ENCODE results near the gene FAM78B.

Gene FAM78B

DNA sequence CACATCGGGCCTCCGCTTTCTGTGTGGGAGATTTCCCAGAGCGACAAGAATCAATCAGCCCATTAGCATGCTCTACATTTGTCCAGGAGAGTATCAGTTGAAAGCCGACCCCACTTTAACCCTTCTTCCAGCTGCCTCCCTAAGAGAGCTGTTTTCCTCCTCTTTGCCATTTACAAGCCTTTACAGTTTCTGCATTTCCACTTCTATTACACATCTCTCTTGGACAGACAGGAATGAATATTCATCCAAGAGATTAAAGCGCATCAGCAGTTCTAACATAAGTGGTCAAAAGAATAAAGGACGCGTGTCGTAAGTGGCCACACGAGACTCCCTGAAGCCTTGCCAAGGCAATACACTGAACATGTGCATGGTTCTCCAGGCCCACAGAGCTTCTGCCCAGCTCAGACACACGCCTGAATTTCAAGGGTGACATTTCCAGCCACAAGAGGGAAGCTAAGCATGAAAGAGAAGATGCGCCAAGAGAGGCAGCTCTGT, 47.3 kb downstream of the FAM78B start:
- no peak for DNase-seq (ENCODE audit: low read depth in 2 of 2)

DNA sequence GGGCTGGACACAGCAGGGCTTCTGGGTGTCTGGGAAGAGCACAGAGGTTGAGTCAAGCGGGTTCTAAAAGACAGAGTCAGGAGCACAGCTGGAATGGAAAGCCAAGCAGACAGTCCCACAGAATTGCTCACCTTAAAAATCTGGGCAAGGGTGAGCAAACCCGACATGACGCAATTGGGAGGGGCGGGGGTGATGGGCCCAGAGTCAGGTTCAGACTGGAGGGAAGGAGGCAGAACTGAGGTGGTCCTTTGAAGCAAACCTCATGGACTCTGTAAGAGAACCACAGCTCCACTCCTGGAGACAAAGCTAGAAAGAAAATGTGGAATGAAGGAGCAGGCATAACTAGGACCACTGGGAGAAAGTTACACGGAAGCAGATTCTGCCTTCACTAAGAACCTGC, 49.0 kb downstream of the FAM78B start:
- DNase-seq (ENCODE audit: low read depth in 2 of 2) = no peak

DNA sequence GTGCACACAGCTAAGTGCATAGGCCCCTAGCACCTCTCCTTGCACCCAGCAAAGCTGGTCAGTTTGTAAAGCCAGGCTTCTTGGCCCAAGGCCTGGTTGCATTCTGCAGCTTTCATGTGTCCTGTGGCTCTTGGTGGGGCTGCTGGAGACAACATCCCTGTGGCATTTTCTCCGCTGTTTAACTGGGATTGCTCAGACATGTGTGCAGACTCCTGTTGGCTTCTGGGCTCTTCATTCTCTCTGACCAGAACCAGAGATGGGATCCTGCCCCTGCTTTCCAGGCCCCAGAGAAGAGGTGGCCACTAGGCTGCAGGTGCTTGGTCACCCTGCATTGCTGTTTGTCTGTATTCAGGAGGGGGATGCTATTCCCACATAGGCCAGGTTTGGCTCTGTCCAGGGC, 50.8 kb downstream of the FAM78B start:
- DNase-seq (ENCODE audit: low read depth in 2 of 2) = no peak

DNA sequence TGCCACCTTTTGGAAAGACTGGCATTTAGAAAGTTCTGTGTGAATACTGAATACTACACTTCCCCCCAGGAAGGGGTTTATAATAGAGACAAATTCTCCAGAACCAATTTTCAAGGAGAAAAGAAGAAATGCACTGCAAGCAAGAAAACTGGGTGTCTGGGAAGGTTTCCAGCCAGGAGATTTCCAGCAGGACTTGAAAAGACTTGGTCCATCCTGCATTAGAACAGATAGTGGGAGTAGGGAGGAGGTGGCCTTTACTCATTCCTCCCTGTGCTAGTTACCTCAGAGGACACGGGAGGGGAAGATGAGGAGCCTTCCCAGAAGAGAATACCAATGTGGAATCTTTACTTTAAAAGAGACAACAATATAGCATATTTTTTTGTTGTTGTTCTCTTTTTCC, 52.4 kb downstream of the FAM78B start:
- DNase-seq (ENCODE audit: low read depth in 2 of 2) = no peak

DNA sequence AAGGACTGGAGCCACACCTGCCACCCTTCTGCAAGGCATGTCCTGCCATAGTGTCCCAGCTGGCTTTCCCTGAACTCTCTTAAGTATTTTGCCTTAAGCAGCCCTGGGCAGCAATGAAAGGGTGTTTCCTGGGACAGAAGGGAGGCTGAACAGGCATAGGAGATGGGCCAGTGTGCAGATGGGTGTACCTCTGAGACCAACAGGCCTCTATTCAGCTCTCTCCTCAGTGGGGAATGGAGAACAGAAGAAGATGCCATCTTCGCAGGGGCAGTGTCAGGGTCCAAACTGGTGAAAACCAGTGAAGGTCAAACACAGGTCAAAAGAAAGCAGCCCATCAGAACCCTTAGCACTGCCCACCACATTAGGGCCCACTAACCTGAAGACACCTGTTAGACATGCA, 53.2 kb downstream of the FAM78B start:
- DNase-seq (ENCODE audit: low read depth in 2 of 2) = no peak

DNA sequence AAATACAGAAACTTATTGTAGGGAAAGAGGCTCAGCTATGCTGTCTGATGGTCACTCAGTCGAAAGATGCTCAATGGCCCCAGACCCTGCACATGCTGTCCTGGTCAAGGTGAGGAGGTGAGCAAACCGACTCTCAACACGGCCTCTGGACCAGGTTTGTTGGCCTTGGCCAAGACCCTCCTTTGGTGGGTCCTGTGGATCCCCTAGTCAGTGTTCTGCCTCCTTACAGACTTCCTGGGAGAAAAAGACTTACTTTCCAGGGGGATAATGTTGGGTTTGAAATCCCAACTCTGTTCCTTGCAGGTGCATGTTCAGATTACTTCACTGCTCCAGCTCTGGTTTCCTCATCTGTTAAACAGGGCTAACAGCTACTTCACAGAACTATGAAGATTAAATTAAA, 53.8 kb downstream of the FAM78B start:
- DNase-seq (ENCODE audit: low read depth in 2 of 2) = no peak

DNA sequence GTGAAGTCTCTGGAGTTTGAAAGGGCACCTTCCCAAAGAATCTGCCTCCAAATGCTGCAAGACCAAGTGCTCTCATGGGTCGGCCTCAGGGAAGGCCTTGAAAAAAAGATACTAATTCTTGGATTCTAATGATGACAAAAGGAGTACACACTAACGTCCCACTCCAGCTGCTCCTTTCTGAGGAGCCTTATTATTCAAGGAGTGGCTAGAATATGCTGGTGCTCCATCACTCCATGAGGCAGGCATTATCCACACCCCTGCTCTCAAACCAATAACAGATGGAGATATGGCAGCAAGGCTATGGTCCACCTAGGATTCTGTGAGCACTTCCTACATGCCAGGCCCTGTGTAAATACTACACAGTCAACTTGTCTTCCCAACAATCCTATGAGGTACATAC, 54.4 kb downstream of the FAM78B start:
- no peak for DNase-seq (ENCODE audit: low read depth in 2 of 2)

DNA sequence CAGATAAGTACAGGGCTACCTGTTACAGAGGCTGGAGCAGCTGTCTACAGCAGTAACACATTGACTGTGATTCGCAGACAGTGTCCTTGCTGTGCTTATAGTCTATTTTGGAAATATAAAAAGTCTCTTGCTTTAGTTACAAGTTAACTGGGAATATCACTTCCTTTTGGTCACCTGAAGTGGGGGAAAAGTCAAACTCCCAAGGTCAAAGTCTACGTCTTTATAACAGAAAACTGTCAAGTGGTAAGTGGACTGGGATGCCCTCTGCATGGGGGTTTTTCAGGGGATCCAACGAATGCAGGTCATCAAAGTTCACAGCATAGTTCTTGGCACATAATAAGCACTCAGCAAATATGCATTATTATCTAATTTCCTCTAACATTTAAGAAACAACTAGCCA, 55.4 kb downstream of the FAM78B start:
- no peak for DNase-seq (ENCODE audit: low read depth in 2 of 2)

DNA sequence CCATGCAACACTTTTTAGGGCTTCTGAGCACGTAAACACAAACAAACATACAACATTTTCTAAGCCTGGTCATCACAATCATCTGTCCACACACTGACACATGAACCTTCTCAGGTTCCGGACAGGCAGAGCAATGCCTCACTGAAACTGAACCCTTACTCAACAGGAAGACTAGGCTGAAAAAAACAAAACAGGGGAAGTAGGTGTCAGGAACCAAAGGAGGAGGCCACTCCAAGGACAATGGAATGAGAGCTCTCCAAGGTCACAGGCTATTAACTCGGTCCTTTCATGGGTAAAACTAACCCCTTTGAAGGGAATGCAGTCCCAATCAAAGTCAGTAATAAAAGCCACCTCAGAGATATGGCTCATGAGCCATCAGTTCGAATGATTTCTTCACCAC, 76.6 kb downstream of the FAM78B start:
- DNase-seq (ENCODE audit: low read depth in 2 of 2) = no peak

DNA sequence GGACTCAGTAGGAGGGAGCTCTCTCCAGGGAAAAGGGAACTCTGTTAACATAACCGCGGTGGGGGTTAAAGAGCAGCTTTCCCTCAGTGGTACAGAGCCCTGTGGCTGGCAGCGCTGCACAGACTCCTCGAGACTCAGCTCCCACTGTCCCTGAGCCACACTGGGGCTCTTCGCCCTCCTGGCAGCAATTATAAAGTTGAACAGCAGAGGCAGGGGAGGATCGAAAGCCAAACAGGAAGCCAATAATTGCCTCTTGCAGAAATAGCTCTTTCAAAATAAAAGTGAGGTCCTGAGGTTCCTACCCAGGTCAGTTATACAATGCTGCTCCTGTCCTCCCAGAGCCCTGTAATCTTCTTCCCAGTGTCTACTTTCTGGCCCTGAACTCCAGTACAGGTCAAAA, 77.0 kb downstream of the FAM78B start:
- DNase-seq (ENCODE audit: low read depth in 2 of 2) = no peak

DNA sequence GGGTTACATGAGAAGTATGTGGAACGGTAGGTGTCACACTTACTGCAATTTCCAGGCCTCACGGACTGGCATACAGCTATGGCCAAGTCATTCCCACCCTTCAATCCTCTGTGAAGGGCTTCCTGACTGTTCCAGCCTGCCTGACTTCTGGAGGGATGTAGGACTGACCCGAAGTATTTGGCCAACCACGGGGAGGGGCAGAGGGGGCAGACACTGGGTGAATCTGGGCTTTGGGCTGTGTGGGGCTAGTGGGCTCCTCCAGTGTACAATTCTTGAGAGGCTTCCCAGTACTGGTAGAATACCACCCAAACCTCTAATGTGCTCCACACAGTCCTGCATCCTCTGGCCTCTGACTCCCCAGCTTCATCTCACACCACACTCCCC, 78.2 kb downstream of the FAM78B start:
- no peak for DNase-seq (ENCODE audit: low read depth in 2 of 2)

DNA sequence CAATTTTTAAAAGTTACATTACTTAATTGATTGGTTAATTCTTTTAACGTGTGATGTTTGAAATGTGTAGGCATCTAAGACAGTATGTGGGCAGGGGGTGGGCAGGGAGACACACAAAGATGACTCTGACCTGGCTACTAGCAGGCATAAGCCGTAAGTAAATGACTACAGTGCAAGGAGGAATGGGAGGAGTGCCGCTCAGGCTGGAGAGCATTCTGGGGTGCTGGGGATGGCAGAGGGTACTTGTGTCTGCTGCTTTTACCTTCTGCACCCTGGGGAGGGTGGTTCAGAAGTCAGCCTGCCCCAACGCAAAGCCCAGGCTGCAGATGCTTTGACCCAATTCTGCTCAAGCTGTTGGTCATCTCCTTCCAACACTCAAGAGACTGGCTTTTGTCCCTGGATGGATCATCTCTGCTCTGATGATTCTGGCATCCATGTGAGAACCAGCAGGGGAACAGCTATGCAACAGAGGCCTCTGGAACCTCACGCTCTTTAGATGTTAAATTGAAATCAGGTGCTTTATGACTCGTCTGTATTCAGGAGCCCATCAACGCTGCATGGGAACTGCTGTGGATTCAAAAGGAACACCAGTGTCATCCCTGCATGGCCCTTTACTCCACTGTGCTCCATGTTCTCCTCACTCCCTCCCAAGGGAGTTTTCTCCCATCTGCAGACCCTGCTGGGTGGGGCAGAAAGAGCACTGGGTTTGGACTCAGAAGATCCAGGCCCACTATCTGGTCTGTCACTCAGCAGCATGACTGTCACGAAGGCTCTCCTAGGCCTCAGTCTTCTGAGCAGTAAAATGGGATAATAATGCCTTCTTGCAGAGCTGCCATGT, 78.8 kb downstream of the FAM78B start:
- DNase-seq (ENCODE audit: low read depth in 2 of 2) = no peak

DNA sequence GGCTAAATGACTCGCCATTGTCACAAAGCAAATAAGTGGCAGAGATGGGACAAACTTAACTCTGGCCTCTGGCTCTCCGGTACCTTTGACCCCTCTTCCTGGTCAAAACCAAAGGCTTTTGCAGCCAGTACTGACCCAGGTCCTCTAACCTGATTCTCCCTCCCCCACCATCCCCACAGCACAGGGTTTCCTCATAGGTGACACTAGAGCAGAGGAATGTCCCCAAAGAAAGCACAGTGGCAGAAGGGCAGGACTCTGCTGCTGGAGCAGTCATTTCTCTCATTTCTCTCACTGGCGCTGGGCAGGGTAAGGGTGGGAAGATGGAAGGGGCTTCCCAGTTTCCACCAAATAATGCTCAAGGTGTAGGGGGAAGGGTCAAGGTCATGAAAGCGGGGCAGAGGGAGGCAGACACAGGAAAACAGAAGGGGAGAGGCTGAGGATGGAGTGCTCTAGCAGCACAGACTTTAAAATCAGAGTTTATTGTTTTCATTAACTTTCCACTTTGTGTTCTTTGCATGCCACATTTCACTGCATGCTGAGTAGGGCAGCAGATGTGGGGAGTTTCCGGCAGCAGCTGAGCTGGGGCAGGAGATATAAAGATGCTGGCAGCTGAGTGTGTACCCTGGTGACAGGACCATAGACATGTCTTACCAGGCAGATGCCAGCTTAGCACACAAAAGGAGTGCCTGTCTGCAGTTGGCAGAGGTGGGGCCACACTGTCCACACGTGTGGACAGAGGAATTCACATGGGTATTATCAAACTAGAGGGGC, 80.5 kb downstream of the FAM78B start:
- DNase-seq (ENCODE audit: low read depth in 2 of 2) = no peak

DNA sequence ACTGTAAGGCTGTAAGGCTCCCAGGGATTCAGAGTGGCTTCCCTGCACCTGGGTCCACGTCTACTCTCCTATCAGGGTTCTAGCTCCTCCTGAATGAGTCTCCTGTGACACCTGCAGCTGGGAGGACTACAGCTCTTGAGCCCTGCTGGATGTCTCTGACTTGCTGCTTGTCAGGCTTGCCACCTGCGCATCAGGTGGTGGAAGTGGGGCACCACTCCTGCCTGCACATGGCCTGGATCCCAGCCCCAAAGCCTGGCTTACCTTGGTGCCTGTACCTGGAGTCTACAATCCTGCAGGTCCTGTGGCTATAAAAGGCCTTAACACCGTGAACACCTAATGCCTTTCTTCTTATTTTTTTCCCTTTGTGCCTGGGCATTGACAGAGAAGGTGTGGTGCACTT, 82.2 kb downstream of the FAM78B start:
- DNase-seq (ENCODE audit: low read depth in 2 of 2) = no peak

DNA sequence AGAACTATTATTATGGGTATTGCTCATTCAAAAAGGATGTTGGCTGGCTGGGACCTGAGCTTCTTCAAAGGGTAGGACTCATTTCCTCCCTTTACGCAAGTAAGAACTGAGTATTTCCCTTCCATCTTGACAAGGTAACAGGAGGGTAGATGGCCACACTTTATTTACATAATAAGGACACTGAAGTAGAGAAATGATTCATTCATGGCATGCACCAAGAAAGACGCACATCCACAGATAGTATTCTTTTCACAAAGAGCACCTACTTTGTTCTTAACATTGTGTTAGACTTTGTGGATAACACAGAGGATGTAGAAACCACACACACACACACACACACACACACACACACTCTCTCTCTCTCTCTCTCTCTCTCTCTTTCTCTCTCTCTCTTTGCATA, 82.9 kb downstream of the FAM78B start:
- no peak for DNase-seq (ENCODE audit: low read depth in 2 of 2)

DNA sequence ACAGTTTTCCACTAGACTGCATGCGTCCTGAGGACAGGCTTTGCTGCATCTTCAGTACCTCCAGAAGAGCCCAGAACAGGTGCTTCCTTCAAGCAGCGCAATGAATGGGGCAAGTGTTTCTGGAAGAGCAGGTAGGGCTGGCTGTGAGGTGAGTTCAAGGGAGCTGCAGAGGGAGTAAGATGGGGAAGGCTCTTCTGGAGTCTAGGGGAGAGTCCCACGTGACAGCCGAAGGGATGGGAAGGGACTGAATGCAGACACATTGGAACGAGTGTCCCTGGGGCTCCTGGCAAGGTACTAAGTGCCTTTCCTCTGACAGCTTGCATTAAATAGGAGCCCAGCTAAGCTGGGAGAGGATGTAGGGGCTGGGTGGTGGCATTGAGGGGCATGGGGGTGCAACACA, 84.2 kb downstream of the FAM78B start:
- DNase-seq (ENCODE audit: low read depth in 2 of 2) = no peak

DNA sequence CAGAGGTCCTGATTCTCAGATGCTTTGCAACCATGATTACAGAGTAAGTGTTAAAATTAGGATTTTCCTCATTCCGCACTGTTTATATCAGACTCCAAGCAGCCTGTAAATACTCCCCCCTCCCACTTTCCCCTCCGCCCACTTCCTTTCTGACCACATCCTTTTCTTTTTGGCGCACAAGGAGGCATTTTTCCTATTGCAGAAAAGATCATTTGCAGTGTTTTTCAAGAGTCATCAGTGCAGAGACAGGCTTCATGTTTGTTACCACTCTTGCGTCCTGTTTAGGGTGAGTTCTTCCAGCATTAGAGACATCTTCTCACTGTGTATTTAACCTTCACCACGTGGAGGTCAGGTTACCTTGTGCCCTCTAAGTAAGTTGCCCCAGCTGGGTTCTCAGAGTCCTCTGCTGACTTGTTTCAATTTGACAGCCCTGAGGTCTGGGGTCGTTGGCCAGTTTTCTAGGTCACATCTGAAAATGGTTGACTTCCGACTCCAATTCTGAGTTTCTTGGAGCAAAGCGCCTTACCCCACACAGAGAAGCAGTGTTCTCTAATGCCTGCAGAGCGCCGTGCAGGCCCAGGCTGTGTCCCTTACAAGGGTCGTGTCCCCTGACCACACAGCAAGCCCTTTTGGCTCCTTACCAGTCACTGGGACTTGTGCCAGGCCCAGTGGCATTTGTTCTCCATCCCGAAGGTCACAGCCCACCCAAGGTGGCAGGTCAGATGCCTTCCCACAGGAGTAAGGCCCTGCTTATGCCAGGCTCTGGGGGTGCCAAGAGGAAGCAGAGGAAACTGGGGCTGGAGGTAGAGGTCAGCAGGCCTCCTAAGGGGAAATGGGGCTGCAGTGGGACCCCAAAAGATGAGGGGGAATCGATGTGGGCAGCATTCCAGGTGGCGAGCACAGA, 85.6 kb downstream of the FAM78B start:
- DNase-seq (ENCODE audit: low read depth in 2 of 2) = no peak

DNA sequence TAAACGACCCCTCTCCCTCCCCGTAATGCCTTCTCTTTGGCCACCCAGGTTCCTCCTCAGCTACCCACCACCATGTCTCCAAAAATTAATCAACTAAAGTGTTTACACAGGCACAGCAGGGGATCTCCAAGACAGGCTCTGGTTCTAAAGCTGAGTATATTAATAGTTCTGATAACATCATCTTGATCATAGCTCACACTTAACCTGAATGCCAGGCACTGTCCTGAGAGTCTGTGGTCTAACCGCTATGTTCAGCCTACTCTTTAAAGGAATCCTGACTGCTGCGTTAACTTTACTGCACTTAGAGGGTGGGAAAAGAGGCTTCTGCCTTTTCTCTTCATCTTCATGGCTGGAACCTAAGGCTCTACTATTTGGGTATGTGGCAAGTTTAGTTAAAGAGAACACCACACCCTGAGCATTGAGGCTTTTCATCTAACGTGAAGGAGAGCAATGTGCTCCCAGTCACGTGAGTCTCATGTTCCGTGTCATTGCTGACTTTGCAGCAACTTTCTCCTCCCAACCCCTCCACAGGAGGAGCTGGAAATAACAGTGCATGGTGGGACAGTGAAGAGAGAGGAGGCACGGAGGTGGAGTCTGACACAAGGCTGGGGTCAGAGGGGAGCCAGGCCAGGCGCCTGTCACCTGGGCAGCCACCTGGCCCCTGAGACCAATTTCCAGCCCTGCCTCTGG, 86.4 kb downstream of the FAM78B start:
- no peak for DNase-seq (ENCODE audit: low read depth in 2 of 2)

DNA sequence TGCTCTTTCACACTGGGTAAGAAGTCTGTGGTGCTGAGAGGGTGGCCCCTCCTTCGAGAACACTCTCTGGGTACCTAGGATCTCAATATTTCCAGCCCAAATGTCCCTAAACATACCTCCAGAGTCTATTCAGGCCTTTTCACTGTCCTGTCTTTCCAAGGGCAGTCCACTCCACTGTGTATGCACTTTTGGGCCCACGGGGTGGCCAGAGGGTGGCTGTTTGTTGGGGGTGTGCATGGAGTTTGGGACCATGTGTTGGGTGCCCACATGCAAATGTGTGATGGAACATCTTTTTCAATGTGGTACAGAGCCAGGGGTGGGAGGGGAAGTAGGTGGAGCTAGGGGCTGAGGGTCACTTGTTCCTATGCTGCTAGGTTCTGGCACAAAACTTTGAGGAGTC, 87.5 kb downstream of the FAM78B start:
- no peak for DNase-seq (ENCODE audit: low read depth in 2 of 2)

DNA sequence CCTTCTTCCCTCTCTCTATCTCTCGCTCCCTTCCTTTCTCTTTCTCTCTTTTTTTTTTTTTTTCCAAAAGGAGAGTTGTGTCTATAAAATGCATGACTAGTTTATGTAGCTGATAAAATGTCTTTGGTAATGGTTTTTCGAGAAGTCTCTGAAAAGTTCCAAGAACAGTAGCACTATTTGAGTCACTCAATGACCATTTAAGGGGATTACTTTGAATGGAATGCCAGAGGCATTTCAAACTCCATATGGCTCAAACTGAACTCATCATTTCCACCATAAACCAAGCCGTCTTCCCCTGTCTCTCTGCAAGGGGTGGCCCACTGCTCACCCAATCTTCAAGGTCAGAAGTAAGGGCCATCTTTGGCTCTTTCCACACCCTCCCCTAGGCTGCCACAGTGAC, 93.3 kb downstream of the FAM78B start:
- no peak for DNase-seq (ENCODE audit: low read depth in 2 of 2)

DNA sequence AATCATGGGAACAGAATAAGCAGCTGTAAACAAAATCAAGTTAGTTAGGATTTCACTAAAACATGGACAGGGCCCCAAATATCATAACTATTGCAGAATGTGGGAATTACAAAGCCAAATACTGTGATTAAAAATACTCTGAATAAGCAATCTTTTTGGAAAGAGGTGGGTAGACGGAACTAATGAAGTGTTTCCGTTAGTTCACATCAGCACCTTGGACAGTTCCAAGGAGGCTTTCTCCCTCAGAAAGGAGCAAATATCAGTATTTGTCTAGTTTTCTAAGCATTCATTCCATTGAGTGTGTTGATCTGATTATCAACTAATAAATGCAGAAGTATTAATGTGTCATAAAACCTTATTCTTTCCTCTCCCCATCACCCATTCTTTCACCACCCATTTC, 97.4 kb downstream of the FAM78B start:
- DNase-seq (ENCODE audit: low read depth in 2 of 2) = no peak

DNA sequence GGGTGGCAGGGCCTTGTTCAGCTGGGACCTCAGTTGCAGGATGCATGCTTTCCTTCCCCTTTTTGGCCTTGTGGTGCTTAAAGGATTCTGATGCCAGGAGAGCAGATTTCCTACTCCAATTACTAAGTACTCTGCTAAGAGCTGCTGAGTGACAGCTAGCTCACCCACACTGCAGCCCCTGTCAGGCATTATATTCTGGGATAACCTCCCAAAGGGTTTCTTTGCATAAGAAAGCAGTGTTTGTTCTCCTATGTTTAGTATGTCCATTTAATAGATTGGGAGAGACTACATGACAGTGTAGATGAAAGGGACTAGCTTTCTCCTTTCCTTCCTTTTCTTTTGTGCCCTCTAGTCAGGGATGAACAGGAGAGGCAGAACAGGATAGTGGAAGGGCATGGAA, 100.7 kb downstream of the FAM78B start:
- no peak for DNase-seq (ENCODE audit: low read depth in 2 of 2)
